ENCODE data around the gene CREM. TPM values are rescaled to one million over a fixed set of nuclear protein-coding genes. Genes with fewer than 3 reads are reported as not detected.

The CREM gene
- total and polyA plus RNA-seq, 10 of the 15 experiments (the other 5 are each of a cell fraction or from before 2014, with no cell fraction given), result 51.3 to 115 (median 70.6) TPM

DNA sequence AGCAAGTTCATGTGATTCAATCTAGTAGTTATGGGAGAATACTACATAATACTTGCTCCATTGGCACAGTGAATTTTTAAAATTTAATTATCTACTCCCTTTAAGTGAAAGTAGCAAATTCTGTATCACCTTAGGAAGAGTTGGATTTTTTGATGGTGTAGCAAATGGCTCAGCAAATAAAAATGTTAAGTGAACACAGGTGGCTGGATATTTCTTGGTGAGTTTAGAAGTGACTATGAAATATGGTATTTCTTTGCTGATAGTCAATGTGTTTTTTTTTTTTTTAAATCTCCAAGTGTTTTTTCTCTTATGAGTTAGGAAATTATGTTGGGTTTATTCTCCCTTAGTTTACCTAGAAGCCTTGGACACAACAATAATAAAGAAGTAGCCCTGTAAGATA lies 67.8 kb downstream of the CREM start:
- no TSS peak for BruUV-seq (replicated peaks)
- no peaks in the 10 kb centered on the region; the same call in 2 of the 3 replicates for H3K9me3 ChIP-seq (replicated peaks; ENCODE audit: control insufficient read depth, insufficient read depth, low read length)
- ATAC-seq, result no peak
- no peaks in the 10 kb centered on the region for H4K20me1 ChIP-seq (ENCODE audit: control insufficient read depth, insufficient read depth)
- ChIA-PET POLR2A (interaction anchor here (1.2 to 3.4 kb wide), 4 partner anchors 45 to 67 kb away, joined by 3 to 84 read pairs (median 22); partner anchors contain the start of gene CREM), SMC1A (ENCODE audit: uncharacterized antibody, unreplicated experiment) (interaction anchor here (0.8 to 8.9 kb wide), 12 partner anchors 10 to 309 kb away, joined by 3 to 213 read pairs (median 30); partner anchors contain the start of gene CREM), RAD21 (ENCODE audit: unreplicated experiment) (interaction anchor here (1.7 to 2.6 kb wide), 9 partner anchors 10 to 200 kb away, joined by 4 to 201 read pairs (median 29); partner anchors contain the start of gene CREM), CTCF (interaction anchor here (1.6 to 7.4 kb wide), 8 partner anchors 9 to 73 kb away, joined by 3 to 185 read pairs (median 49); partner anchors contain the start of gene CREM)
- H3K27me3 ChIP-seq (replicated peaks in 1 of 2; ENCODE audit: control insufficient read depth in 2 of 2, insufficient read depth in 2 of 2, low read length in 1 of 2), result no peaks in the 10 kb centered on the region
- H3K4me2 ChIP-seq (ENCODE audit: control insufficient read depth, insufficient read depth), result no peak overlapping the region
- no peak for FAIRE-seq
- no peak overlapping the region; the same call in 1 of the 2 replicates for H3K27ac ChIP-seq (ENCODE audit: control insufficient read depth, insufficient read depth)
- H3K9ac ChIP-seq (ENCODE audit: control insufficient read depth, insufficient read depth, low read length), result no peak overlapping the region
- in situ Hi-C loops (cut with MboI) (no loop called here), intact Hi-C loops (cut with micrococcal nuclease; ENCODE audit: unreplicated experiment) (no loop called here)
- H3K4me1 ChIP-seq (ENCODE audit: control insufficient read depth, insufficient read depth, low read length), result peaks cover 8% of the 10 kb centered on the region; the same call in 1 of the 2 replicates
- TF ChIP-seq NFYA (IDR thresholded peaks at IDR 0.05; ENCODE audit: borderline replicate concordance, low read depth, low read length) (no peak), POLR2AphosphoS2 (IDR thresholded peaks at IDR 0.05; ENCODE audit: low read depth, low read length) (no peak), NR2F1 (conservative IDR thresholded peaks at IDR 0.05) (no peak)
- TF ChIP-seq, protein P1, sequence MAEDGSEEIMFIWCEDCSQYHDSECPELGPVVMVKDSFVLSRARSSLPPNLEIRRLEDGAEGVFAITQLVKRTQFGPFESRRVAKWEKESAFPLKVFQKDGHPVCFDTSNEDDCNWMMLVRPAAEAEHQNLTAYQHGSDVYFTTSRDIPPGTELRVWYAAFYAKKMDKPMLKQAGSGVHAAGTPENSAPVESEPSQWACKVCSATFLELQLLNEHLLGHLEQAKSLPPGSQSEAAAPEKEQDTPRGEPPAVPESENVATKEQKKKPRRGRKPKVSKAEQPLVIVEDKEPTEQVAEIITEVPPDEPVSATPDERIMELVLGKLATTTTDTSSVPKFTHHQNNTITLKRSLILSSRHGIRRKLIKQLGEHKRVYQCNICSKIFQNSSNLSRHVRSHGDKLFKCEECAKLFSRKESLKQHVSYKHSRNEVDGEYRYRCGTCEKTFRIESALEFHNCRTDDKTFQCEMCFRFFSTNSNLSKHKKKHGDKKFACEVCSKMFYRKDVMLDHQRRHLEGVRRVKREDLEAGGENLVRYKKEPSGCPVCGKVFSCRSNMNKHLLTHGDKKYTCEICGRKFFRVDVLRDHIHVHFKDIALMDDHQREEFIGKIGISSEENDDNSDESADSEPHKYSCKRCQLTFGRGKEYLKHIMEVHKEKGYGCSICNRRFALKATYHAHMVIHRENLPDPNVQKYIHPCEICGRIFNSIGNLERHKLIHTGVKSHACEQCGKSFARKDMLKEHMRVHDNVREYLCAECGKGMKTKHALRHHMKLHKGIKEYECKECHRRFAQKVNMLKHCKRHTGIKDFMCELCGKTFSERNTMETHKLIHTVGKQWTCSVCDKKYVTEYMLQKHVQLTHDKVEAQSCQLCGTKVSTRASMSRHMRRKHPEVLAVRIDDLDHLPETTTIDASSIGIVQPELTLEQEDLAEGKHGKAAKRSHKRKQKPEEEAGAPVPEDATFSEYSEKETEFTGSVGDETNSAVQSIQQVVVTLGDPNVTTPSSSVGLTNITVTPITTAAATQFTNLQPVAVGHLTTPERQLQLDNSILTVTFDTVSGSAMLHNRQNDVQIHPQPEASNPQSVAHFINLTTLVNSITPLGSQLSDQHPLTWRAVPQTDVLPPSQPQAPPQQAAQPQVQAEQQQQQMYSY (CRISPR knock-in tag; IDR thresholded peaks at IDR 0.05), result no peak
- H3K79me2 ChIP-seq (ENCODE audit: control insufficient read depth, insufficient read depth, low read length), result no peaks in the 10 kb centered on the region; the same call in none of the 2 replicates
- H3K4me3 ChIP-seq, result no peak overlapping the region
- no peak for DNase-seq (ENCODE audit: low read depth, low spot score)
- no peak overlapping the region for H2AFZ ChIP-seq (ENCODE audit: control insufficient read depth, low read depth, low read length)
- no peaks in the 10 kb centered on the region for H3K36me3 ChIP-seq (ENCODE audit: control insufficient read depth in 2 of 2, insufficient read depth in 2 of 2, low read length in 1 of 2)

All from GM12878 (cell line).